ENCODE data around the gene TMEM38A.

The TMEM38A gene

GRCh38 chr19:16660763-16661479 lies at the start of gene TMEM38A:
Gene TMEM38A, plus strand, starts transcription at chr19:16661139. Its CDS starts 79 bp downstream, at chr19:16661218.
- no peak for FAIRE-seq

DNA sequence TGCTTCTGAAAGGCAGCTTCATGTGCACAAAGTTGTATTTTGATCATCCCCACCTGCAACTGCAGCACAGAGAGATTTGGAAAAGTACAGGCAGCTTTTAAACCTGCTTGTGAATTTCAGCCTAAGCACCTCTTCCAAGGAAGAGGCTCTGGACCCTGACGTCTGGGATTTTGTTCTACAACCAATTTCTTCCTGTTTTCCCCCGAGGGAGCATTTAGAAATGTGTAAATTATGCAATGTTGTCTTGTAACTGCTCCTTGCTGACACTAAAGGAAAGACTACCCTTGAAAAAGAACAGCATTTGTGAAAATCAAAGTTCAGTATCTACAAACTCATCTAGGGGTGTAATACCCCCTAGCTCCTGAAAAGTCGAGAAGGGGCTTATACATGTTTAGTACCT lies 48.3 kb upstream of the TMEM38A start:
- FAIRE-seq: no peak

DNA sequence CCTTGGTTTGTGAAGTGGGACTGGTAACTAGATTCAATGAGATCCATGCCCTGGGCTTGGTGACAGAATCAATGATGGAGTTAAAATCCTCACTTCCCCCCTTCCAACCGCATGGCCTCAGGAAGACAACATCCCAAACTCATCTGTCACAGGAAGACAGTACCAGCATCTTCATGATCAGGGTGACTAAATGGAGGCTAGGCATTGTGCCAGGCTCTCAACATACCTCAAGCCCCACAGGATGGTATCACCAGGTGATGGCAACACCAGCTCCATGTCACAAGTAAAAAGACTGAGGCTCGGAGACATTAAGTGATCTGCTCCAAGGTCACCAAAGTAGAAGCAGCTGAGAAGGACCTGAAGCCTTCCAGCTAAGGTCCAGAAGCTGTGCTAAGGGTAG lies 47.1 kb upstream of the TMEM38A start:
- no peak for FAIRE-seq

GRCh38 chr19:16614941-16615340 lies 46.0 kb upstream of the TMEM38A start:
- no peak for FAIRE-seq

DNA sequence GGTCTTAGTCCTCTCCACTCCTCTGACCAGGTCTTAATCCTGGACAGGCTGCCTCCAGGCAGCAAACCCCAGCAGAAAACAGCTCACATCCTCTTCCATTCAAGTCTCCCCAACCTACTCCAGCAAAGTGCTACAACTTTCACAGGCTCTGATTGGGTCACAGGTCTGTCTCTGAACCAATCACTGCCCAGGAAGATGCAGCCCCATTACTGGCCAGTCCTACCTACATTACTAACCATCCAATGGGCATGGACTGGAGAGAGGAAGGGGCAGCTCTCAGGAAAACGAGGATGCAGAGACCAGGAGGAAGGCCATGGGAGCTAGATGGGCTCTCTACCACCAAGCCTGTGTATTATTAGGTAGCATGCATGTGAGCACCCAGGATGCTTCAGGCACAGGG lies 45.1 kb upstream of the TMEM38A start:
- no peak for FAIRE-seq

GRCh38 chr19:16618248-16618647 lies 42.7 kb upstream of the TMEM38A start:
- no peak for FAIRE-seq

DNA sequence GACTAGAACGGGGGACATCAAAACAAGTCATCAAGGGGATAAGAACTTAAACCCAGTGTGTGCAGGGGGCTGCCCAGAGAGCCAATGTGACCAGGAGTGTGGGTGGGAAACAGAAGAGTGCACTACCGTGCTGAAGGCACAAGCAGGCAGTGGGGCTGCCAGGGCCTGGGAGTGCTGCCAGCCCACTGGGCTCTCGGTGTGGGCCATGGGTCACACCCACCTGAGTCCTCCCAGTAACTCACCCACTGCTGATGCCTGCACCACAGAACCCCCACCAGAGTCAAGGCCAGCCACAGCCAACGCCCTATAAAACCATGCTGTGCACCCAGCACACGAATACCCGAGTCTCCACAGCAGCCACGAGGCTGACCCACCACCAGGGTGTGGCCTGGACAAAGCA lies 41.5 kb upstream of the TMEM38A start:
- no peak for FAIRE-seq

GRCh38 chr19:16620018-16620417 lies 40.9 kb upstream of the TMEM38A start:
- no peak for FAIRE-seq

DNA sequence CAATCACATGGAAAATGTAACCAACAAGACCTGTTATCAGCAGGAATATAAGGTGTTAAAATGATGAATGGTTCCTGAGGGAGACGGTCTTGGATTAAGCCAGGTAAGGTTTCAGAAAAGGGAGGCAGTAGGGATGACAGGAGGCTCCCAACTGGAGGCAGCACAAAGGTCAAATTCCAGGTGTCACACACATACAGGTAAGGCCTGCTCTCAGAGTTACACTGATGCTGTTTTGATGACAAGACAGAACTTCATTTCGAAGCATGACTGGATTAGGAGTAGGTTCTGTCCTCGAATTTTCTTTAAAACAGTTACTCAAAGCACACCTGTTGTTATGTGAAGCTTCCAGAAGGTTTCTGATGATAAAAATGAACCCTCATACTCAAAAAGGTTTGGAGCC lies 40.4 kb upstream of the TMEM38A start:
- no peak for FAIRE-seq

- FAIRE-seq: no peak
These were observed 39.7 kb upstream of the TMEM38A start for GRCh38 chr19:16621165-16621800.

DNA sequence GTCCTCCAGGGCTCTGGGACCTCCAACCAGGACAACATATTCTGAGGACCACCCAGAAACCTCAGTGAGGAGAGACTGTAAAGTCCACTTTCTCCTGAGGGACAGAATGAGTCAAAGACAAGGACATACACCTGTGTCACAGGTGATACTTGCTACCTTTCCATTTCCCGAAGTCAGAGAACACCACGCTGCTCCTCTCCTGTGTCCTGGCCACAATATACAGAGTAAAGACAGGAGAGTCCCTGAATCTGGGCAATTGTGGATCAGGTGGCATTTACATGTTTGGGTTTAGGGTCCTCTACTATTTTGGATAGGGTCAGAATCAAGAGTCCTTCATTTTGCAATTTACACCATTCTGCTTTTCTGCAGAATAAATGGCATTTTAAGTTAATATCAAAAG lies 37.9 kb upstream of the TMEM38A start:
- no peak for FAIRE-seq

GRCh38 chr19:16623576-16623975 lies 37.4 kb upstream of the TMEM38A start:
- FAIRE-seq: no peak

GRCh38 chr19:16624236-16624635 lies 36.7 kb upstream of the TMEM38A start:
- no peak for FAIRE-seq

DNA sequence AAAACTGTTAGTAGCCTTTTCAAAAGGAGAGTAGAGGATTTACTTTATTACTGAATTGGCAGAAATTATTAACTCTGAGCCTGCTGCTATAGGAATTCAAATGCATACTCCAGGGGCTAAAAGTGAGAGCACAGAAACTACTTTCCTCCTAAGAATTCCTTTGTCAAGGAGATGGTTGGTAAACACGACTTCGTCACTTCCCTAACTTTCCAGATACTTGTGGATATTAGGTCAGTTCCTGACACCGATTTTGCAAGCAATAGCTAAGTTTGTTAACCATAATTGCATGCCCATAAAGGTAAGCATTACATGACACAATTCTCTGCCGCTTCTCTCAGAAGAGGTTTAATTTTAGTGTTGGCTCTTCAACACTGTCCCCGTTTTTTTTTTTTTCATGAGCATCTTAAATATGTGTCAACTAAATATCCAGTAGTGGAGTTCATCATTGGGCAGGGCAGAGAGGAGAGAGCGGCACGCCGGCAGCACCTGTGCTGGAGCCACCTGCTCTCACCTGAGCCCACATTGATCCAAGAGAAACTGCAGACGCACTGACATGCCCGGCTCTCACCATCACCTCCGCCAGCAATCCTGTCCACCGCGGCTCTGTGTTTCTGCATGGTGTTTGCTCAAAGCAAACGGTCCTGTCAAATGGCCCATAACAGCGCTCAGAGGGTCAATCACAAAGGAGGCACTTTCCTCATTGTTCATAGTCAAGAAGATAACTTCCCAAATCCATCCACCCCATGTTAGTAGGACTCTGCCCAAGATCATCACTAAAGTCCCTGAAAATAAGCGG lies 35.6 kb upstream of the TMEM38A start:
- FAIRE-seq: no peak

- FAIRE-seq: no peak
These were observed 34.1 kb upstream of the TMEM38A start for GRCh38 chr19:16626796-16627192.

- FAIRE-seq: no peak
These were observed 33.6 kb upstream of the TMEM38A start for GRCh38 chr19:16627193-16627927.

DNA sequence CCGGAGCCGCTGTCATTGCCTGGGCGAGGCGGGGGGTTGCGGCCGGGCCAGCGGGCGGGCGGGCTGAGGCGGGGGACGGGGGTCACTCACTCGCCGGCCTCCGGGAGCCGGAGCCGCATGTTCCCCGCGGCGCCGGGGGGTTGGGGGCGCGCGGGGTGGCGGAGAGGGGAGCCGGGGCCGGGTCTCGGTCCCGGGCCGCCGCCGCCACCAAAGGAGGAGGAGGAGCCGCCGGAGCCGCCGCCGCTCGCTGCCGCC lies 33.1 kb upstream of the TMEM38A start:
- FAIRE-seq: no peak

DNA sequence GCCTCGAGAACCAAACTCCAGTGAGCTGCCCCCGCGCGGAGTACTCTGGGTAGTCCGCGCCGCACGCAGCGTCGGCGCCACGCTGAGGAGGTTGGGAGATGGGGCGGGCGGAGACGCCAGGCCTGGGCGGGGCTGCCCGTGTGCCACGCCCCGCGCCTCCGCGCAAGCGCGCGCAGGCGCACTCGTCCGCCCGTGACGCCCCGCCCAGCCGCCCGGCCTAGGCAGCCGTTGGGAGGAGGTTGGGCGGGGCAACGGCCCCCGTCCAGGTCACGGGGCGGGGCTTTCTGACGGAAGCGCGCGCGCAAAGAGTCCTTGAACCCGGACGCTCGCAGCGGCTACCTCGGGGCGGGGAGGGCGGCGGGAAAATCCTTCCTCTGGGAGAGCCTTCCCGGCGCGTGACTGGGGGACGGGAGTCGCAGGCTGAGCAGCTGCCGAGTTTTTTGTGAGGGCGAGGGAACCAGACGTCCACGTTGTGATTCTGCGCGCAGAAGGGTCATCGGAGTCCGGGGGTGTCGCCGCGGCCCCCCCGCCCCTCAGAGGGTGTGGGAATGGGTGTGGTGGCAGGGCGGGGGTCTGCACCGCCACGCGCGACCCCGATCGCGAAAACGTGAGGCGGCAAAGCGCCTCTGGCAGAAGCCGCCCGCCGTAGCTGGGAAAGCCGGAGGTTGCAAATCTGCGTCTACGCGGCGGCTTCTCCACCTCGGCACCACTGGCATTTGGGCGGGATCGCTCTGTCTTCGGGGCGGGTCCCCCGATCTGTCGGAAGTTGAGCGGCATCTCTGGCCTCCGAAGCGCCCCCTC lies 32.6 kb upstream of the TMEM38A start, which contains the start of gene MED26:
MED26 (minus strand) TSS at position 22 of the 801 bp plus-strand sequence. CDS start 261 bp downstream, outside the sequence.
- FAIRE-seq: no peak

GRCh38 chr19:16628984-16629691 lies 31.8 kb upstream of the TMEM38A start:
- no peak for FAIRE-seq

DNA sequence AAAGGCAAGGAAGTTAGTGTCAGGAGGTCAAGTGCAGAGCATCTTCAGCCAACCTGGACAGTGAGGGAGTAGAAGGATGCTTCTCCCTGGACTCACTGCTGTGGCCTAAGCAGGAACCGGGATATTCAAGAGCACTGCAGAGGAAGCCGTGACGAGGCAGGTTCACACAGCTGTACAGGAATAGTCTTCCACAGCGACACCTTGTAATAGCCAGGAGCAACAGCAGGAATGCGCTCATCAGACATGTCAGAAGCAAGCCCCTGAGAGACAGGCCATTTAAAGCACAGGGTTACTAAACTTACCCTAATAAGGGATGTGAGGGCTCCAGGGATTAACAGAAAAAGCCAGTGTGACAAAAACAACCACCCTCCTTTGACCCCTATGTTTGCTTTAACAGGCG lies 29.5 kb upstream of the TMEM38A start:
- FAIRE-seq: no peak

DNA sequence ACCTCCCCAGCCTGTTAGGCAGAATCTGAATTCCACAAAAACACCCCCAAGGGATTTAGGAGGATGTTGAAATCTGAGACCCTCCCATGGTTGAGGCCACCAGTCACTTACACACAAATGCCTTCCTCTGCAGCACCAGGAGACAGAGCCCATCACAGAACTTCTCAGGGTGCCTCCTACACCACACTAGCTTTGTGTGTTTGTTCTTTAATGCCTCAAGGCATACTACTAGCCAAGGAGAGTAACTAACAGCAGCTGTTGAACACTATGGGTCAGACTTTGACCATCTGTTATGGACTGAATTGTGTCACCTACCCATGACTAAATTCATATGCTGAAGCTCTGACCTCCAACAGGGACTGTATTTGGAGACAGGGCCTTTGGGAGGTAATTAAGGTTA lies 23.4 kb upstream of the TMEM38A start:
- no peak for FAIRE-seq

DNA sequence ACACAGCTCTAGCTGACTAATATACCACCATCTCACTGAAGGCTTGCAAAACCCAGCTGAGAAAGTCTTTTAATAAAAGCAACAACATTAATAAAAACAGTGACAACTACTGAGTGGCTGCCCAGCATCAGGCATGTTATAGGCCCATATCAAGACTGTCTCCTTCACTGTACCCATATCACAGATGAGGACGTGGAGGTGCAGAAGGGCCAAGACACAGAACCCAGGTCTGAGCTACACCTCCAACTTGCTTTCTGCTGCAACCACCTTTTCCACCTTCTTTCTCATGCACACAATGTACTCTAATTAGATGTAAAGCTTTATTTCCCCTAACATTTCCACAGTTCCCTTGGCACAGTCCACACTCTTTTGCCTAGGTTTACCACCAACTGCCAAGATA lies 22.3 kb upstream of the TMEM38A start:
- no peak for FAIRE-seq
